ENCODE measurements around the gene IL17B. TPM values are rescaled to one million over a fixed set of nuclear protein-coding genes. Genes with fewer than 3 reads are reported as not detected.

Gene IL17B
- total RNA-seq, 1 donor from 2014 or later = not detected

DNA sequence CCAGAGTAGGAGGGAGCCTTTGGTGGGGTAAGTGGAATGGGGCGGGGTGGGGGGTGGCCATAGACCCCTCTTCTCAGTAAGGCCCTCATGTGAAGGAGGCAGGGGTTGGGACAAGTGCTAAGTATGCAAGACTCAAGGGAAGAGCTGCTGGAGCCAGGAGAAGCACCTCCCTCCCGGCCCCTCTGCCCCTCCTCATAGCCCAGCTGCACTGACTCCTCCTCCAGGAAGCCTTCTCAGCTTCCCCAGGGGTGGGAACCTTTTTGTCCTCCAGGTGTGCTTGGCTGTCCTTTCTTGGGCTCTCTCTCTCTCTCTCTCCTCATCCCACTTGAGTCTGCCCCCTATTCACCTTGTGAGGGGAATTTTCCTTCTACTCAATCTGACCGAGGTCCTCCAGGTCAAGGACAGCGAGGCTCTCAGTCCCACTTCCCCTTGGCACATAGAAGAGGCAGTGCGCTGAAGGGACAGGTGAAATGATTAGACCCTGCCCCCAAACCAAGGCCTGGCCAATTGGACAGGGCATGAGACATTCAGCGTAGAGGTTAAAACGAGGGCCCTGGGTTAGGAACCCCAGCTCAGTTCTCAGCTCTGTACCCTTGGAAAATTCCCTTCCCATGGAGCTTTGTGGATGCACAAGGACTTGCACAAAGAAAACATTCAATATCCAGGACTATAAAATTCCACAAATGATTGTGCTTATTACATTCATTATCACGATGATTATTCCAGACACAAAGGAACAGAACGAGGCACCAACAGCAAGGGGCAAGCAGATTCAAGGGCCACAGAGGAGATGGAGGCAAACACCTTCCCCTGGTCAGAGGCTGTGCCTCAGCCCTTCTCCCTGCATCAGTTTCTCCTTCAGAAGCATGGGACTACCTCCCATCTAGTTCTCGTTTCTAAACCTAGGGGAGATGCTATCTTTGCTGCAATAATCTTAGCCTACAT is 45.6 kb upstream of the IL17B start:
- Mint-ChIP-seq H3K36me3 (ENCODE audit: unreplicated experiment) (peaks cover 57% of the 10 kb centered on the region), H3K4me3 (ENCODE audit: unreplicated experiment) (no peak overlapping the region), H3K4me1 (ENCODE audit: unreplicated experiment) (peaks cover 70% of the 10 kb centered on the region), H3K27me3 (ENCODE audit: unreplicated experiment) (no peaks in the 10 kb centered on the region), H3K27ac (ENCODE audit: unreplicated experiment) (peak overlapping the region; percentile 82), H3K9me3 (ENCODE audit: unreplicated experiment) (no peaks in the 10 kb centered on the region)
- TF ChIP-seq CTCF (IDR thresholded peaks at IDR 0.05) = no peak
- no peak for DNase-seq (ENCODE audit: extremely low spot score, unreplicated experiment)

GRCh38 chr5:149423794-149424268 is 44.7 kb upstream of the IL17B start:
- Mint-ChIP-seq H3K4me3 (ENCODE audit: unreplicated experiment) (no peak overlapping the region), H3K4me1 (ENCODE audit: unreplicated experiment) (peaks cover 78% of the 10 kb centered on the region), H3K27me3 (ENCODE audit: unreplicated experiment) (no peaks in the 10 kb centered on the region), H3K36me3 (ENCODE audit: unreplicated experiment) (peaks cover 57% of the 10 kb centered on the region), H3K9me3 (ENCODE audit: unreplicated experiment) (no peaks in the 10 kb centered on the region), H3K27ac (ENCODE audit: unreplicated experiment) (peak overlapping the region; percentile 82)
- no peak for DNase-seq (ENCODE audit: extremely low spot score, unreplicated experiment)
- no peak for TF ChIP-seq CTCF (IDR thresholded peaks at IDR 0.05)

GRCh38 chr5:149423049-149423793 is 44.1 kb upstream of the IL17B start:
- H3K27ac Mint-ChIP-seq (ENCODE audit: unreplicated experiment) = peak overlapping the region; percentile 82
- no peak for DNase-seq (ENCODE audit: extremely low spot score, unreplicated experiment)
- H3K4me1 Mint-ChIP-seq (ENCODE audit: unreplicated experiment) = peaks cover 81% of the 10 kb centered on the region
- no peaks in the 10 kb centered on the region for H3K9me3 Mint-ChIP-seq (ENCODE audit: unreplicated experiment)
- H3K27me3 Mint-ChIP-seq (ENCODE audit: unreplicated experiment) = no peaks in the 10 kb centered on the region
- peaks cover 51% of the 10 kb centered on the region for H3K36me3 Mint-ChIP-seq (ENCODE audit: unreplicated experiment)
- TF ChIP-seq CTCF (IDR thresholded peaks at IDR 0.05) = no peak
- no peak overlapping the region for H3K4me3 Mint-ChIP-seq (ENCODE audit: unreplicated experiment)

DNA sequence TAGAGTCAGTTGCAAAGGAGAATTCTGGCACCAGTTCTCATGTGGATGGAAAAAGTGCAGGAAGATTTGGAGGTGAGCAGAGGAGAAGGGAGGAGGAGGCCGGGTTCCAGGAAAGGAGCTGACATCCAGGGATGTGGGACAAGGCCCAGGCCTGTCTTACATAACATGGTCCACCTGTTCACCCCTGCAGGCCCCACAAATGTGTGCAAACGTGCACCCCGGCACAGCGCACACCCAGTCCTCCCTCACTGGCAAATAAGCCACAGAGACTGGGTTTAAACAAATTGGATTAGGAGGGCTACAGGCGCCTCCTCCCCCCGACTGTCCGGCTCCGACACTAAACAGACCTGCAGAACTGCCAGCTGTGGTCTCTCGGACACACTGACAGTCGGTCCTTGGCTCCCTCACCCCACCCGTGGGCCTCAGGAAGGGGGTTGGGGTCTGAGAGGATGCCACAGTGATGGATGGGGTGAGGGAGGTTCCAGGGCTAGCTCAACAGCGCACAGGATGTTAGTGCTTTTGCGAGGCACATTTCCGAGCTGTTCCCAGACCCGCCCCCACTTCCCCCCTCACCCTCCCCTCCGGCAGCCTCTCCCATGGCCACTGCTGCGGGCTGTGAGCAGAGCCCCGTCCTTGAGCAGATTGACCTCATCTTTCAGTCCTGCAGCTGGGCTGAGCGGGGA is 43.4 kb upstream of the IL17B start:
- peak overlapping the region; percentile 82 for H3K27ac Mint-ChIP-seq (ENCODE audit: unreplicated experiment)
- no peaks in the 10 kb centered on the region for H3K9me3 Mint-ChIP-seq (ENCODE audit: unreplicated experiment)
- TF ChIP-seq CTCF (IDR thresholded peaks at IDR 0.05) = no peak
- H3K4me1 Mint-ChIP-seq (ENCODE audit: unreplicated experiment) = peaks cover 85% of the 10 kb centered on the region
- peaks cover 48% of the 10 kb centered on the region for H3K36me3 Mint-ChIP-seq (ENCODE audit: unreplicated experiment)
- H3K4me3 Mint-ChIP-seq (ENCODE audit: unreplicated experiment) = peak overlapping the region; percentile 18
- no peak for DNase-seq (ENCODE audit: extremely low spot score, unreplicated experiment)
- H3K27me3 Mint-ChIP-seq (ENCODE audit: unreplicated experiment) = no peaks in the 10 kb centered on the region

Data from osteocyte (in vitro differentiated cells).